NCI-H146 treated with DMSO at 0.1 percent for 48 hours (cell line): ENCODE data around the gene SOHLH2.
A peak's percentile ranks its signal among the peaks of the same experiment; 100 is the strongest.

Experiments used
- DNase-seq: peaks from one replicate; lab custom pipeline; 2025; ENCODE audit not compliant: unreplicated experiment; lab: John Stamatoyannopoulos, UW

Gene SOHLH2

GRCh38 chr13:36132376-36132775, 82.0 kb downstream of the SOHLH2 start:
- no peak for DNase-seq

DNA sequence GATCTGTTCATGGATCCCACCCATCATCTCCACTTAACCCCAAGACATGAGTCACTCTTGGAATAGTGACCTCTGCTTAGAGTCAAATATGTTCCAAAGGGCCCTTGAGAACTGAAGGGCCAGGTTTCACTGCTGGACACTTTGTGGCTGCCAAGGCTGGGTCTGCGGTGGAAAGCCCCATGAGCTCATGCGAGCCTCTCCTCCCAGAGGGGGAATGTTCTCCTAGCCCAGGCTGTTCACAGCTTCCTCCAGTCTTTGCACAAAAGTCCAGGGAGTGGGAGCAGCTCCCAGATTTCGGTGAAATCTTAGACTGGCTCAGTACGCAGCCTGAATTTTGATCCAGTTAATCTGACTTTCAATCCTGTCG, 82.4 kb downstream of the SOHLH2 start:
- DNase-seq = no peak

GRCh38 chr13:36131222-36131930, 83.0 kb downstream of the SOHLH2 start, which contains the start of gene DCLK1:
TSS of gene DCLK1 (minus strand) at chr13:36131382.
- DNase-seq = peak; percentile 50

DNA sequence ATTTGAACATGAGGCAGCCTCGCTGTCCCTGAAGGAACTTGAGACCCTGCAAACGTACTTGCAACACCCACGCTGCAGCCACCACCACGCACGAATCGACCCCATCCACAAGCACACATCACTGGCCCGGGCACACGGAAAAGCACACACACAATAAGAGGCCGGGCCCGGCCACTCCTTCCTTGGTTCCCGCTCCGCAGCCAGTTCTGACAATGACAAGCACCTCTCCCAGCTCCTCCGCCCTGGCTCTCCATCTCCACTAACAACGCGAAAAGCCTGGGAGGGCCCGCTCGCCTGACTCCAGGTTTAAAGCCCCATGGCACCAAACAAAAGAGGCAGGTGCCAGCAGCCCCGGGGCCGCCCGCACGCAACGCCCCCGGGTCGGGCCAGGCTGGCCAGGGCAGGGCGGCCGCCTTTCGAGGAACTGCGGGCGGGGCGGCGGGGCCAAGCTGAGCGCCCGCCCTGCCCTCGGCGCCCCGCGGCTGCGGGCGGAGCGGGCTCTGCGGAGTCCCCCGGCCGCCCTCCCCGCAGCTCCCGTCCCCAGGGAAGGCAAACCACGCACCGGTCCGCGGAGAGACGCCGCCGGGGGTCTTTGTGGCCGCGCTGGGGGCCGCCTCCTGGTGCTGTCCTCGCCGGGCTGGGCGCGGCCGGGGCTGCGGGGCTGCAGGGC, 83.7 kb downstream of the SOHLH2 start:
- peak; percentile 48 for DNase-seq

GRCh38 chr13:36130193-36130551, 84.2 kb downstream of the SOHLH2 start:
- DNase-seq = no peak

DNA sequence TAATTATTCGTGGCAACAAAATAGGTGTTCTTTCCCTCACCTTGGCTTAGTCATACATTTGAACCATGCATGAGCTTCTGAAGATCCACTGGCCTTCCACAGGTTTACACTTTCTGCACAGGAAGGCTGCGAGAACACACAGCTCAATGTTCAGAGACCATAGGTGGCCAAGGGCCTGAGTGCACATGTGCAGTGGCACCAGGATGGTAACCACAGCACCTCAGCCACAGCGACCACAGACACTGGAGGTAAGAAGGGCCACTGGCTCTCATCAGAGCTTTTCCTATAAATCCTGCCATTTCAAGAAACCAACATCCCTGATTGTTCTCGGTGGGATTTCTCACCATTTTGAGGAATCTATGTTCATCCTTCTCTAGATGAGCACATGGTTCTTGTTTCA, 84.8 kb downstream of the SOHLH2 start:
- DNase-seq = no peak

DNA sequence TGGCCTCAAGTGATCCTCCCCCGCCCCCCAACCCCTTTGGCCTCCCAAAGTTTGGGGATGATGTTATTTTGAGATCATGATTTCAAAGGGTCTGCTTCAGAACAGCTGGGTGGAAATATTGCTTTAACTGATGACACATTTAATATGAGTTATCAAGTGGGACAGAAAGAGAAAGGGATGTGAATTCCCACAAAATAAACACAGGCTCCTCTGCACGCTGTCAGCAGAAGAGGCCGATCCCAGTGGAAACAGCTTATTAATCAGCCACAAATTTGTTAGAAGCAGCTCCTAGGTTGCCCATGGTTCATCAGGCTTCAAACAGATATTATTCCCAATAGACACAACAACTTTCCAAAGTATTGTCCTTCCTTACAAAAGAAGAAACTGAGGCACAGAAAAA, 87.9 kb downstream of the SOHLH2 start:
- no peak for DNase-seq

- DNase-seq = no peak
These were observed 88.5 kb downstream of the SOHLH2 start for GRCh38 chr13:36125841-36126240.

- DNase-seq = no peak
These were observed 90.0 kb downstream of the SOHLH2 start for GRCh38 chr13:36124236-36124822.
